ENCODE data around the gene PCGF3.
"Not testable (repeated sequence)": the region's sequence is repeated elsewhere in the genome, so short reads cannot be mapped to it uniquely, and the experiment has no call there.

DNA sequence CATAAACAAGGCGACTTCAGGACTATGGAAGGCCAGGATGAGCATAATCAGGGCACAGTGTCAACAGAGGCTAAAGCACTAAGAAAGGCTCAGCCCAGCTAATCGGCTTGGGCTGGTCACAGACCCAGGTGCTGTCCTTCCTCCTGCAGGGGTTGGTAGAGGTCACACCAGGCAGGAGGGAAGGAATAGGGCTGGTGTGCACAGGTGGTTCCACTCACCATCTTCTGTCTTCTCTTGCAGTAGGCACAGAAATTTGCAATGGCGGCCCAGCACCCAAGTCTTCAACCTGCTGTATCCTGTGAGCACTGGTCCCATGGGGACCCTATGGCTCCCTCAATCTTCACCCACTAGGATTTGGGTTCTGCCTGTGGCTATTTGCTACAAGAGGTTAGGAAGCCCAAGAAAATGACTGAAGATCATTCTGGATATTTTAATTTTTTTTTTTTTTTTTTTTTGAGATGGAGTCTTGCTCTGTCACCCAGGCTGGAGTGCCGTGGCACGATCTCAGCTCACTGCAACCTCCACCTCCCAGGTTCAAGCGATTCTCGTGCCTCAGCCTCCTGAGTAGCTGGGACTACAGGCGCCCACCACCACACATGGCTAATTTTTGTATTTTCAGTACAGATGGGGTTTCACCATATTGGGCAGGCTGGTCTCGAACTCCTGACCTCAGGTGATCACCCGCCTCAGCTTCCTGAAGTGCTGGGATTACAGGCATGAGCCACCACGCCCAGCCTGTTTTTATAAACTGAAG is 35.6 kb upstream of the PCGF3 start:
- TF ChIP-seq, protein P1, sequence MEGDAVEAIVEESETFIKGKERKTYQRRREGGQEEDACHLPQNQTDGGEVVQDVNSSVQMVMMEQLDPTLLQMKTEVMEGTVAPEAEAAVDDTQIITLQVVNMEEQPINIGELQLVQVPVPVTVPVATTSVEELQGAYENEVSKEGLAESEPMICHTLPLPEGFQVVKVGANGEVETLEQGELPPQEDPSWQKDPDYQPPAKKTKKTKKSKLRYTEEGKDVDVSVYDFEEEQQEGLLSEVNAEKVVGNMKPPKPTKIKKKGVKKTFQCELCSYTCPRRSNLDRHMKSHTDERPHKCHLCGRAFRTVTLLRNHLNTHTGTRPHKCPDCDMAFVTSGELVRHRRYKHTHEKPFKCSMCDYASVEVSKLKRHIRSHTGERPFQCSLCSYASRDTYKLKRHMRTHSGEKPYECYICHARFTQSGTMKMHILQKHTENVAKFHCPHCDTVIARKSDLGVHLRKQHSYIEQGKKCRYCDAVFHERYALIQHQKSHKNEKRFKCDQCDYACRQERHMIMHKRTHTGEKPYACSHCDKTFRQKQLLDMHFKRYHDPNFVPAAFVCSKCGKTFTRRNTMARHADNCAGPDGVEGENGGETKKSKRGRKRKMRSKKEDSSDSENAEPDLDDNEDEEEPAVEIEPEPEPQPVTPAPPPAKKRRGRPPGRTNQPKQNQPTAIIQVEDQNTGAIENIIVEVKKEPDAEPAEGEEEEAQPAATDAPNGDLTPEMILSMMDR (conservative IDR thresholded peaks at IDR 0.05; ENCODE audit: low read length): not testable (repeated sequence)
- TF ChIP-seq EZH2phosphoT487 (IDR thresholded peaks at IDR 0.05; ENCODE audit: borderline replicate concordance): not testable (repeated sequence)

Measured in Loucy (cell line).